KOPT-K1 (cell line): Measurements from ENCODE around the gene LINGO1.

Experiments
- H3K27ac ChIP-seq: fragments of 200-600 bp; sonication (generic); 2 replicates; pipeline ENCODE4 v1.5.1; 2016; ENCODE audit warnings: antibody characterized with exemption, mild to moderate bottlenecking, low read depth, low read length; ENCODE audit not compliant: poor library complexity, severe bottlenecking
- H3K36me3 ChIP-seq: fragments of 200-600 bp; sonication (generic); 2 replicates; pipeline ENCODE4 v1.5.1; 2017; ENCODE audit warnings: antibody characterized with exemption, mild to moderate bottlenecking, low read length, moderate library complexity; ENCODE audit not compliant: insufficient read depth
- H3K9me3 ChIP-seq: fragments of 200-600 bp; sonication (generic); 2 replicates; pipeline ENCODE4 v1.5.1; 2017; ENCODE audit warnings: antibody characterized with exemption, low read length, mild to moderate bottlenecking; ENCODE audit not compliant: insufficient read depth, poor library complexity, severe bottlenecking

Gene LINGO1

GRCh38 chr15:77632534-77633133 is at the start of gene LINGO1:
Gene LINGO1, minus strand, starts transcription at chr15:77632912. Its CDS starts 597 bp downstream, at chr15:77632315.
- Histone ChIP-seq H3K36me3 (no peaks in the 10 kb centered on the region), H3K27ac (no peak within 1 kb of the TSS), H3K9me3 (no peaks in the 10 kb centered on the region)

DNA sequence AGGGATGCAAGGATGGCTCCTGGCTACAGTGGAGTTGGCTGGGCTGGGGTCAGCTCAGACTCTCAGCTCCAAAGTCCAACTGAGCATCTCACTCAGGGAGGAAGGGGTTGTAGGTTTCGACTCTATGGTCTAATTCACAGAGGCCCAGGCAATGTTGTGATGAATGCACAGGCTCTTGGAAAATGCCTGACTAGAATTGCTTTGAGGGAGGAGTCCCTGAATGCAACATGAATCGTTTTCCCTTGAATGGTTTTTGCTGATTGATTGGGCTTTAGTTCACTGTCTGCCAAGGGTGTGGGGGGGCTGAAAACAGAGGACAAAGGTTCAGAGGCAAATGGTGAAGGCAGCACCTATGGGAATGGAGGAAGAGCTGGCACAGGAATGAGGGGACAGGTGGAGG is 48.6 kb upstream of the LINGO1 start:
- no peak overlapping the region for H3K27ac ChIP-seq
- no peaks in the 10 kb centered on the region for H3K36me3 ChIP-seq
- no peaks in the 10 kb centered on the region for H3K9me3 ChIP-seq

GRCh38 chr15:77676569-77677375 is 44.1 kb upstream of the LINGO1 start:
- H3K27ac ChIP-seq, result no peak overlapping the region
- no peaks in the 10 kb centered on the region for H3K36me3 ChIP-seq
- no peaks in the 10 kb centered on the region for H3K9me3 ChIP-seq

- Histone ChIP-seq H3K9me3 (no peaks in the 10 kb centered on the region), H3K36me3 (no peaks in the 10 kb centered on the region), H3K27ac (no peak overlapping the region)
Observed at GRCh38 chr15:77675806-77676415, 43.2 kb upstream of the LINGO1 start.

- no peak overlapping the region for H3K27ac ChIP-seq
- H3K9me3 ChIP-seq, result no peaks in the 10 kb centered on the region
- H3K36me3 ChIP-seq, result no peaks in the 10 kb centered on the region
Observed at GRCh38 chr15:77674327-77674726, 41.6 kb upstream of the LINGO1 start.

DNA sequence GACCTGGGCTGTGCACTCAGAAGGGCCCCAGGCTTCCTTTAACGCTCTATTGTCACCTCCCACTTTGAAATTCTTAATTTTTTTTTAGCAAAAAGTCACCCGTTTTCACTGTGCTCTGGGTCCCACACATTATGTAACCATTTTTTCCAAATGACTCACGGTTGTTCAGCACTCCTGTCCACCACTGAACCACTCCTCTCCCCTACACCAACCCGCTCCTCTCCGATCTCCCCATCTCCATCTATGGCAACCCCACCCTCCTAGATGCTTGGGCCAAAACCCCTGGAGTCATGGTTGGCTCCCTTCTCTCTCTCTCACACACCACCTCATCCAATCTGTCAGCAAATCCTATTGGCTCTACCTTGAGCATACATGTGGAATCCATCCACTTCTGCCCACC is 41.2 kb upstream of the LINGO1 start:
- Histone ChIP-seq H3K27ac (no peak overlapping the region), H3K36me3 (no peaks in the 10 kb centered on the region), H3K9me3 (no peaks in the 10 kb centered on the region)

- H3K27ac ChIP-seq, result no peak overlapping the region
- H3K36me3 ChIP-seq, result no peaks in the 10 kb centered on the region
- H3K9me3 ChIP-seq, result no peaks in the 10 kb centered on the region
Observed at GRCh38 chr15:77672135-77672534, 39.4 kb upstream of the LINGO1 start.

DNA sequence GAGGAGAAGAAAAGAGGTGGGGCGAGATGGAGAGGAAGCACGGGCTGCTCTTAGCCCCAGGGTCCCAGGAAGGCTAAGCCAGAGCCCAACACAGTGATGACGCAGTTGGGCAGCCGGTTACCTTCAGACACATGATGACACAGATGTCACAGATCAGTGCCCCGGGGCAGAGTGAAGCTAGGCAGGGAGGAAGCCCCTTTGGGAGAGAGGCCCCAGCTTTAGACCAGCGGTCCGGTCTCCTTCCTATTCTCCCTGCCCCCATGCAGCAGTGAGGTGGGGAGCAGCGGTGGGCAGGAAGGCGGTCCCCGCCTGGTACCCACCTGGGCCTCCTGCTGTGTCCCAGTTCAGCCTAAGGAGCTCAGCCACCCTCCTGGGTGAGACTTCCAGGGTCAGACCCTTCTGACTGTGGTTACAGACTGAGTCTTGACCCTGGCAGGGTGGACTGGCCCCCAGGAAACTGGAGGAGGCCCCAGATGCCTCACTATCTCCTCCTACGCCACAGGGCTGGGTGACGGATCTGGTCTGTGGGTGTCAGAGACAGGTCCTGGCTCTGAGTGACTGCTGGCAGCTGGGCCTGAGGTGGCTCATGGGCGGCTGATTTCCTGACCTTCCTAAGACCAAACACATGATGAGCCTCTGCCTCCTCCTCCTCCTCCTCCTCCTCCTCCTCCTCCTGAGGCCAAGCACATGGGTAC is 38.8 kb upstream of the LINGO1 start:
- Histone ChIP-seq H3K9me3 (no peaks in the 10 kb centered on the region), H3K36me3 (no peaks in the 10 kb centered on the region), H3K27ac (no peak overlapping the region)

DNA sequence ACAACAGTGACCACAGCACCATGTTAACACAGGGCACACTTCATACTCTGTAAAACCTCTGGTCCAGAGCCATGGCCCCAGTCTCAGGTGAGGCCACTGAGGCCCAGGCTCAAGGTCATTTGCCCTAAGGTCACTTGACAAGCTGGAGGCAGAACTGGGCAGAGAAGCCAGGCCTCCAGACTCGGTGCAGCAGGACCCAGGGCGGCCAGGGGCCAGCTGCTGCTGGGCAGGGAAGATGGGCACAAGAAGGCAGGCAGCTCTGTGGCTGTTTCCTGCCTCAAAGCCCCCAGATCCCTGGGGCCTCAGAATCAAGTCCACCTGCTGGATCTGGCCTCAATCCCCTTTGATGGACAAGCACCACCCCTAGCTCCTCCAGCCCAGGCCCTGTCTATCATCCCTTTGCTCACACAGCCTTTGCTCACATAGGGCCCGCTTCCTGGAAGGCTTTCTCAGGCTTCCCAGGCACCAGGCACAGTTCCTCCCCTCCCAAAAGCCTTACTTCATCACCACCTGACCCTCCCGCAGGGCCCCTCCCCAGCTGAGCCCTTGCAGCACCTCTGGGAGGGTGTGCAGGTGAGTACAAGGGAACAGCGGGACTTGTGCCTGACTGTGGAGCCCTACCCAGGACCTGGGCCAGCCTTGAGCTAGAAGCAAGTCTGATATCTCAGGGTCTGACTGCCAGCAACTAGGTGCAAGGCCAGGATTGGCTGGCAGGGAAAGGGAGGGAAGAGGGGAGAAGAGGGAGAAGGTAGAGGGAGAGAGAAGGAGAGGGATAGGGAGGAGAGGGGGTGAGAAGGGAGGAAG is 38.0 kb upstream of the LINGO1 start:
- no peaks in the 10 kb centered on the region for H3K36me3 ChIP-seq
- H3K9me3 ChIP-seq, result no peaks in the 10 kb centered on the region
- no peak overlapping the region for H3K27ac ChIP-seq

GRCh38 chr15:77669896-77670295 is 37.2 kb upstream of the LINGO1 start:
- Histone ChIP-seq H3K9me3 (no peaks in the 10 kb centered on the region), H3K36me3 (no peaks in the 10 kb centered on the region), H3K27ac (no peak overlapping the region)

- H3K36me3 ChIP-seq, result no peaks in the 10 kb centered on the region
- H3K9me3 ChIP-seq, result no peaks in the 10 kb centered on the region
- H3K27ac ChIP-seq, result no peak overlapping the region
Observed at GRCh38 chr15:77667338-77668234, 34.9 kb upstream of the LINGO1 start.

DNA sequence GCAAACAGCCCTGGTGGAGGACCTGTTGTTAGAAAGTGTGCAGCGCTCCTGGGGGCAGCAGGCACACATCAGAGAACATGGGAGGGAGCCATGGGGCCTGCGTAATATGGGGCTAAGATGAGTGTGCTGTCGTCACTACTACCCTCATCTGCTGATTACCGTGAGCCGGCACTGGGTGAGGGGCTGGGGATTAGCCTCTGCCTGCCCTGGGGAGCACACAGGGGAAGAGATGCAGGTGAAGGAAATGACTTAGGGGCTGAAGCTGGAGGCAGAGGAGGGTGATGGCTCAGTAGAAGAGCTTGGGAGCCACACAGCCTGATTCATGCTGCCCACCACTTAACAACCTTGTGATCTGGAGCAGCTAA is 33.6 kb upstream of the LINGO1 start:
- Histone ChIP-seq H3K9me3 (no peaks in the 10 kb centered on the region), H3K27ac (no peak overlapping the region)

DNA sequence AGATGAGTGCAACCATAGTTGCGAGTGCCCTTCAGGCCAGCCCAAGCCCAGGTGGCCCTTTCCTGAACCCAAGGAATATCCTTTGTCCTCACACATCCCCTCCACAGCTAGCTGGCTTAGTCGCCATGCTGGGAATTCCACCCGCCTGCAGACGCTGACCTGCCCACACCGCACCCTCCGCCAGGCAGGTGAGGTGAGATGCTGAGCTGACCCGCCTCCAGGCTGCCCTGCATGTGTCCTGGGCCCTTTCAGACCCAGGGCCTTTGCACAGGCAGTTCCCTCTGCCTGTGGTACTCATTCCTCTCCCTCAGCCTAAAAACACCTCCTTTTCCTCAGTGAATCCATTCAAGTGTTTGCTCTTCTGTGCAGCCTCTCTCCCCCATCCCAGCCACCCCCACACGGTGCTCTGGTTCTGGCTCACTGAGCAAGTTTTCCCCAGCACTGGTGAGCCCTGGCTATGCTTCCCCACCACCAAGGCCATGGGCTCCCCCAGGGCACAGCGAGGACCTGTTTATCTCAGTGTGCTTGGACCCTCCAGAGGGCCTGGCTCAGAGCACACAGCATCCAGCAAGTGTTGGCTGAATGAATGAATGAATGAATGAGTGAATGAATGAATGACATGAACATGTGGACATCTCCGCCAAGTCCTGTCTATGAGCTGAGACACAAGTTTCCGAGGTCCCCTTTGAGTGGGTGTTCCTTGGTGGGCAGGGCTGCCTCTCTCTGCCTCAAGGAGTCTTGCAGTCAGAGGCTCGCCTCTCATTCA is 33.0 kb upstream of the LINGO1 start:
- H3K9me3 ChIP-seq, result no peaks in the 10 kb centered on the region
- H3K36me3 ChIP-seq, result no peaks in the 10 kb centered on the region
- no peak overlapping the region for H3K27ac ChIP-seq

More for the DNA sequence above, 33.6 kb upstream of the LINGO1 start:
- no peaks in the 10 kb centered on the region for H3K36me3 ChIP-seq
